GM19452 (cell line): ENCODE measurements around the gene CYYR1.
"Not testable (repeated sequence)": the region's sequence is repeated elsewhere in the genome, so short reads cannot be mapped to it uniquely, and the experiment has no call there.

Experiments used
- ATAC-seq: cut with Tn5 transposase; IDR thresholded peaks from one replicate; pipeline ENCODE4 v1.9.1; 2021; ENCODE audit not compliant: unreplicated experiment

The CYYR1 gene

DNA sequence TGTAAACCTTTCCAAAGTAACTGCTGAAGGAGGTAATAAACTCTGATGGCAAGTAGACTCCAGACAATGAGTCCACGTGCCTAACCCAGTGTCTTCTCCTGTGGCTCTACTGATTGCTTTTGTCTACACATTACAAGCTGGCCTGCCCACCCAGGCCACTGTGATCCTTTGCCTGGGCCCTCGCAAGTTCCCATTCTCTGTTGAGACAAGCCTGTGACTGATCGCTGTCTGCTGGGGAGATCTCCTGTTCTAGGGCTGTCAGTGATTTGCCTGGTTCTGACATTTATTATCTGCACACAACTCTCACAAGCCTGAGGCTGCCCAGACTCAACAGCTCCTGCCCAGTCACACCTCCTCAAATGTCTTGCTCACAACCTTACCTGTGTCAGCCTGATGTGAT is 81.4 kb downstream of the CYYR1 start:
- no peak for ATAC-seq

DNA sequence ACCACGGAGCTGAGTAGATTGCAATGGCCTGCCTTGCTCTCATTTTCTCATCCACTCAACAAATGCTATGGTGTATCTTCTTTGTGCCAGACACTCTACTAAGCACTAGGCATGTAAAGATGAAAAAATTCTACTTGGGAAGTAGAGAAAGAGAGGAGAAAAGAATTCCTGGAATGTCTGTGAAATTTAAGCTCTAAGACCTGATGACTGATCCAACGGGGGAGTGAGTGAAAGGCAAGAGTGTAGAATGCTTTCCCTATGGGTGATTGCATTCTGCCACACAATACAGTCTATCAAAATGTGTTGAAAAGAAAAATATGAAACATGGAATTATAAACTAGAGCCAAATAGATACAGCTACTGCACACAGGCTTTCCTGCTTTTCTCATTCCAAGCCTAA is 82.3 kb downstream of the CYYR1 start:
- no peak for ATAC-seq

DNA sequence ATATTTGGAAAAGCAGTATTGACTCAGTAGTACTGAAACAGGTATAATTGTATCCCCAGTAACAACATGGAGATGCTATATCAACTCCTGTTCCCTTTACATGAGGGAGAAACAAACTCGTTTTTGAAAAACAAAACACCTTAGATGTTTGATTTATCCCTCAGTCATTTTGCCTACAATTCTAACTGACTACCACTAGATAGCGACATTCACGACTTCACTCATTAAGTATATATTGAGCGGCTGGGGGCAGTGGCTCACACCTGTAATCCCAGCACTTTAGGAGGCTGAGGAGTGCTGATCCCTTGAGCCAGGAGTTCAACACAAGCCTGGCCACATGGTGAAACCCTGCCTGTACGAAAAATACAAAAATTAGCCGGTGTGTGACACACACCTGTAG is 83.3 kb downstream of the CYYR1 start:
- ATAC-seq, result no peak

DNA sequence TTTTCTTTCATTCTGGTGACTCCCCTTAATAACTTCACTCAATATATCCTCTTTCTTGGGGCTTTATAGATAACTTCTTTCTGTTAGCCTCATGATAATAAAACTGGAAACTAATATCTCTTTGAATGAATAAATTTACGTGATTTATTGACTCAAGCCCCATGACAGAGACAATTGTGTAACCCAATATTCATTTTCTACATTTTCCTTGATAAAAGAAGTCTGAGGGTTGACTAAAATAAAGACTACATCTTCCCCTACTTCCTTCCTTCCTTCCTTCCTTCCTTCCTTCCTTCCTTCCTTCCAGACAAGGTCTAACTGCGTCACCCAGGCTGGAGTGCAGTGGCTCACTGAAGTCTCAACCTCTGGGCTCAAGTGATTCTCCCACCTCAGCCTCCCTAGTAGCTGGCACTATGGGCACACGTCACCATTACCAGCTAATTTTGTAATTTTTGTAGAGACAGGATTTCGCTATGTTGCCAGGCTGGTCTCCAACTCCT is 85.1 kb downstream of the CYYR1 start:
- ATAC-seq, result no peak

DNA sequence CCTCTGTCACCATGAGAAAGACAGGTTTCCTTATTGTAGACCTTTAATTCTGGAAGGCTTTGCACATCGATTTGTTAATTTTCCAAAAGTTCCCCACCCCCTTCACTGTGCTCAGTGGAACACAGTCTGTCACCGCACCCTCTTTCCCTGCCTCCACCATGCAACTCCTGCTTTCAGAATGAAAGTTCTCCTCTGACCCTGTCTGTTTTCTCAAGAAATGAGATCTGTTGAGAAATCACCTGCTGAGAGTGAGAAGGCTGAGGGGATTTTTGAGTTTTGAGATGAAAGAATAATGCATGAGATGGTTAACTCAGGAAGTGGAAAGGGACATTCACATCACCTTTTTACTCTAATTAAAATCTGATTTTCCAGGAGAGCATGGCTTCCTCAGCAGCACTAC is 99.6 kb downstream of the CYYR1 start:
- no peak for ATAC-seq

DNA sequence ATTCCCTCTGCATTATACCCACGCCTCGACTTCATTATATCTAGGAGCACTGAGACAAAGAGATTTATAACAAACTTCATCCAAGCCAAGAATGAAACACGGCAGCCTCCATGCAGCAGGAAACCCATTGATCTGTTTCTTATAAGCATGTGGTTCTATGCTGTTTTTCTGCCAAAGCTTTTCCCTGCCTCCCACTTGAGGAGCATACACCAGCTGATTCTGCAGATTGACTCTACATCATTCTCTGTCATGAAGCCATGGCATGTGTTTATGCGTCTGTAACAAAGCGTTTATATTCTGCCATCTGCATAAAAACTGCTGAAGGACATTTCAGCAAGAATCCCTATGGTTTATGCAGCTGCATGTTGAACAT is 102.0 kb downstream of the CYYR1 start:
- ATAC-seq, result no peak

DNA sequence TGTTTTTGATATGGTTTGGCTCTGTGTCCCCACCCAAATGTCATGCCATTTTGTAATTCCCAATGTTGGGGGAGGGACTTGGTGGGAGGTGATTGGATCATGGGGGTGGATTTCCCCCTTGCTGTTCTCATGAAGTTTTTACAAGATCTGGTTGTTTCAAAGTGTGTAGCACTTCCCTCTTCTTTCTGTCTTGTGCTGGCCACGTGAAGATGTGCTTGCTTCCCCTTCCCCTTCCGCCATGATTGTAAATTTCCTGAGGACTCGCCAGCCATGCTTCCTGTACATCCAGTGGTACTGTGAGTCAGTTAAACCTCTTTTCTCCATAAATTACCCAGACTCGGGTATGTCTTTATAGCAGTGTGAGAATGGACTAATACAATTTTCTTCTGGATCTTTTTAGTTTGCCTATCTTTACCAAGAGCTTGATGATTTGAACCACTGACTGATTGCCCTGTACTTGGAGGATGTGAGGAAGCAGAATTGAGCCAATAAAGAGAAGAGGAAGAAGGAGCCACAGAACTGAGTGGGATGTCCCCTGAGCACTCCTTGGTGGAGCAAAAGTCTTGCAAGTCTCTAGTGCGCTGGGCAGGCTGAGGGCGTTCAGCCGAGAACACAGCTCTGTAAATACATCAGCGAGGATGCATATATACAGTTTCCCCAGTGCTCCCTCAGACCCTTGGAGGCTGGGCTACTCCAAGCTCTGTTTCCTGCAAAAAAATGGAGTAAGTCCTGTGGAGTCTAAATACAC is 102.6 kb downstream of the CYYR1 start:
- ATAC-seq, result no peak

DNA sequence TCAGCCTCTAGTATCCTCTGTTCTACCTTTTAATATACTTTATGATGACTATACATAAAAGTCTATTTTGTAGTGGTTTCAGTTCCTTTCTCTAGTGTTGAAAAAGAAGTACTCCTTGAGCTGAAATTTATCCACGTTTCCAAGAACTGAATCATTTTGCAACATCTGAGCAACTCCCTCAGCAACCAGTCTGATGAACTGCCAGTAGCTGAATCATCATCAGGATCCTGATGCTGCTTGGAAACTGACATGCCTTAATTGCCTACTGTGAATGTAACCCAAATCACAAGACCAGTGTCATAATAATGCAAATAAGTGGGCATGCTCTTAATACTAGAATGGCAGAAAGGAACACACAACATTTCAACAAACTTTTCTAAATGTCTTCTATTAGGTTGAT is 103.3 kb downstream of the CYYR1 start:
- ATAC-seq, result no peak

DNA sequence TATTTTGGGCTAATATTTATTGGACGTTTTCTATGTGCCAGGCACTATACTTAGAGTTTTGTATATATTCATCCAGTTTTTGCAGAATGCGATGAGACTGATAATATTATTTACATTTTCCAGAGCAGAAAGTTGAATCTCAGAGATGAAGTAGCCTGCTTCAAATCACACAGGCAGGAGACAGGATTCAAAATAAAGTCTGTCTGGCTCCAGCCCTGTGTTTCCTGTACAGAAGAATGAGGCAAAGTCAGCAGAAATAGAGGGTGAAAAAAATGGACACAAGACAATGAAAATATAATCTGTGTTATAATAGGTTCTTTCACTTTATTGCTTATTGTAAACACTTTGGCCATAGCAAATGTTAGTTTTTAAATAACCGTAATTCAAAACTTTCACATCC is 107.2 kb downstream of the CYYR1 start:
- ATAC-seq, result no peak

DNA sequence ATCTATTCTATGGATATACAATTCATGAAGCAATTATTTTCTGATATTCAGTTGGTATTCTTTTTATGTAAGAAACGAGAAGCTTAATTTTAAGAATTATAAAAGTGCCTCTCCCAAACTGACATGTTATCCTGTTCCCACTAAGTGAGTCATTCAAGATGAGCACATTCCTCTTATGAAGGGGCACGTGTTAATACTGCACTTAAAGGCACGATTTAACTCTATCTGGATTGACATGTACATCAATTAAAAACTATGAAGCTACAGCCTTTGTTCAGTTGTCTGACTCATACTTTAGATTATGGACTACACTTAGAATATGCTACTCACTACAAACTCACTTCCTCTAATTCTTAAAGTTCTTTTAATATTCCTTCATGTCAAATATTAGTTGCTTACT is 111.6 kb downstream of the CYYR1 start:
- no peak for ATAC-seq

DNA sequence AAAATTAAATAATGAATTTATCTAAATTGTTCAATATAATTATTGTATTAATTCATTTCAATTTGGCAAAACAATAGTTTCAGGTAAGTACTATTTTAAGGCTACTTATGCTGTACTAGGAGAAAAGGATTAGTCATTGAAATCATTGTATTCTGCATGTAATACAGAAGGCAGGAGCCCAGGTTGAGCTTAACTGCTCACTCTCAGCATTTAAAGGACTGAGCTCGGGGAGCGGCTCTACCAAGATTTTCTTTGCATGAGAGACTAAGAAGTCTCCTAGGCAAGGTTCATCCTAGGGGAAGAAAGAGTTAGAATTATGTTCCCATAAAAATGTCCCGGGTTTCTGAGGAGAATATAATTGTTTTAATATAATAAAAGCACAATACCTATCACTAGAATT is 112.5 kb downstream of the CYYR1 start:
- ATAC-seq, result no peak

DNA sequence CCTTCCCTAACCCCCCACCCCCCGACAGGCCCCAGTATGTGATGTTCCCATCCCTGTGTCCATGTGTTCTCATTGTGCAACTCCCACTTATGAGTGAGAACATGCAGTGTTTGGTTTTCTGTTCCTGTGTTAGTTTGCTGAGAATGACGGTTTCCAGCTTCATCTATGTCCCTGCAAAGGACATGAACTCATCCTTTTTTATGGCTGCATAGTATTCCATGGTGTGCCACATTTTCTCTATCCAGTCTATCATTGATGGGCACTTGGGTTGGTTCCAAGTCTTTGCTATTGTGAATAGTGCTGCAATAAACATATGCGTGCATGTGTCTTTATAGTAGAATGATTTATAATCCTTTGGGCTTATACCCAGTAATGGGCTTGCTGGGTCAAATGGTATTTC is 114.2 kb downstream of the CYYR1 start:
- not testable (repeated sequence) for ATAC-seq

DNA sequence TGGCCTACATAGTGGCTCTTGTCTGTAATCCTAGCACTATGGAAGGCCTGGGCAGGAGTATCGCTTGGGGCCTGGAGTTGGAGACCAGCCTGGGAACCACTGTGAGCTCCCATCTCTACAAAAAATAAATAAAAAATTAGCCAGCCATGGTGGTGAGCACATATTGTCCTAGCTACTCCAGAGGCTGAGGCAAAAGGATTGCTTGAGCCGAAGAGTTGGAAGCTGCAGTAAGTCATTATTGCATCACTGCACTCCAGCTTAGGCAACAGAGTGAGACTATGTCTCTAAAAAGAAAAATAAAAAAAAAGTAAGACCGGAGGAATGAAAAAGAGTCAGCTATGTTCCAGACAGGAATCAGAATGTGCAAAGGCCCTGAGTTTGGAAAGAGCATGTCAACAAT is 115.3 kb downstream of the CYYR1 start:
- no peak for ATAC-seq

DNA sequence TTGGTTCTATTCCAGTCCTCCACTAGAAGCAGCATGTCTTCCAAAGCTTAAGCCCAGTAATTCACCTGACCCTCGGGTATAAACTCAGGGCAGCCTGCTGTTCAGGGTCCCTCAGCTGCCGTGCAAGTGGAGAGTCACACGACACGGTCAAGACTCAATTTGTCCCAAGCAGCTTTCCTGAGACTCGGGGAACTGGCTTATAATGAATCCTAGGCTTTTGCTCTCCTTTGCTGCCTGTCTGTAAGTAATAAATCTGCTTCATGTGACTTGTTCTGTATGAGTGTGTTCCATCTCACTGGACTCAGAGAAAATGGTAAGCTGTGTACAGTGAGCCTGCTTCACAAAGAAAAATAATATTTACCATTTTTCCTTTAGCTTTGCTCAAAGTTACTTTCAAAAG is 119.8 kb downstream of the CYYR1 start:
- no peak for ATAC-seq

DNA sequence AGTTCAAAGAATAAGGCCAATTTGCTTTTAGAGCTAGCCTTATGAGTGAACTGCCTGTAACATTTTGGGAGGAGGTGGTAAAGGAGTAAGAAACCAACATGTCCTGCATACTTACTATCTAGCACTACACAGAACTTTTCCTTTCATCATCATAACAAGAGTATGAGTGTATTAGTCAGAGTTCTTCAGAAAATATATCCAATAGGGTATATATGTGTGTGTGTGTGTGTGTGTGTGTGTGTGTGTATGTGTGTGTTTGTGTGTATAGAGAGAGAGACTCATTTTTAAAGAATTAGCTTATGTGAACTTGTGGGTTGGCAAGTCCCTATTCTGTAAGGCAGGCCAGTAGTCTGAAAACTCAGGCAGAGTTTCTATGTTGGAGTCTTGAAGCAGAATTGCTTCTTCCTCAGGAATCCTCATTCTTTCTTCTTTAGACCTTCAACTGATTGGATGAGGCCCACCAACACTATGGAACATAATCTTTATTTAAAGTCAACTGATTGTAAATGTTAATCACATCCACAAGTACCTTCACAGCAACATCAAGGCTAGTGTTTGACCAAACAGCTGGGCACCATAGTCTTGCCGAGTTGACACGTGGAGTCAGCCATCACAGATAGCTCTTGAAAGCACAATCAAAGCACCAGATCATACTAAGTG is 121.9 kb downstream of the CYYR1 start:
- no peak for ATAC-seq

DNA sequence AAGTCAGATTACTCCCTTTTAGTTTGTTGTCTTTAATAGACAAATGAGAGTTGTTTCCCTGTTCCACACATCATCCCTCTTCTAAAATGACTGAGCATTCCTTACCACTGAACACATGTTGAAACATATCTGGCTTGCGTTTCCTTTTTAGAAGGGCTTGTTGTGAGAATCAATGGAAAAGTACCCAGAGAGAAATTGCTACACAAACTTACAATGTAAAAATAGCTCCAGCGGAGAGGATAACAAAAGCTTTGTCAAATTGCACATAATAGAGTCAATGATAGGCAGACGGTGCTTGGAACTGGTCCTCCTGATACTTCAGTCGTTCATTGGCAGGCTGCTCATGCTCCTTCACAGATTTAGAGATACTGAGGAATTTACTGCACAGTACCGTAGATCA is 123.9 kb downstream of the CYYR1 start:
- no peak for ATAC-seq

DNA sequence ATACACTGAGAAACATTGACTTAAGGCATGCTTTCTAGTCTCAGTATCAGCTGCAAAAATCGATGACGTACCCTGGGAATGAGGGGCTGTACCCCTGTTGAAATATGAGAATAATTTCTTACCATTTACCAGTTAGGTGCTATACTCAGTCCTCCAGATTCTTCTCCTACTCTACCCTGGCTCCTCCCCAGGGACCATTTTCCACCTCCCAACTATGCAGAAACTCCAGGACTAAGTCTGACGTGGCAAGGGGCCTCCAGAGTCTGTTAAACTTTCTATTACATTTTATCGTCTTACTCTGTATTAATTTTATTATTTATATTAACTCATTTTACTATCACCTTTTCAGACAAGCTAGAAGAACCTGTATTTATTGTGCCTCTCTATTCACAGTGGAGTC is 124.3 kb downstream of the CYYR1 start:
- no peak for ATAC-seq

DNA sequence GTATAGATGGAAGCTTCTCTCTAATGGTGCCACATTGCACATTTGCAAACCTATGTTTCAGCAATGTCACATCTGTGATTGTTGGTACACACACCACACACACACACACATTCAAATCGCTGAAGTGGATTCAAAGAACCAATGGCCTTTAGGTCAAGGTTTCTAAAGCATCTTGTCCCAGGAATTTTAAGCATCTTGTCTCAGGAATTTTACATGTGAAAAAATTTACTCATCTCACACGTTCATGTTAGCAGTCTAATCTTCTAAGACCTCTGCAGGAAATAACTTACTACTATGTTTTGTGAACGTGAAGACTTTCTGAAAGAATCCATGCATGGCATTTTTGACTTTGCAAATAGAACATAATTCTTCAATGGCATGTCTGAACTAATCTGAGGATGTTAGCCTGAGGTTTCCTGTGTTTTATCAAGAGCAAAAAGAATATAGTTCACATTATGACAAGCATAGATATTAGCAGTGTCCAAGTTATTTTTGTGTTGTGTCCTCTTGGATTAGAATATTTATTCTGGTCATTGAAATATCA is 125.1 kb downstream of the CYYR1 start:
- ATAC-seq, result no peak

DNA sequence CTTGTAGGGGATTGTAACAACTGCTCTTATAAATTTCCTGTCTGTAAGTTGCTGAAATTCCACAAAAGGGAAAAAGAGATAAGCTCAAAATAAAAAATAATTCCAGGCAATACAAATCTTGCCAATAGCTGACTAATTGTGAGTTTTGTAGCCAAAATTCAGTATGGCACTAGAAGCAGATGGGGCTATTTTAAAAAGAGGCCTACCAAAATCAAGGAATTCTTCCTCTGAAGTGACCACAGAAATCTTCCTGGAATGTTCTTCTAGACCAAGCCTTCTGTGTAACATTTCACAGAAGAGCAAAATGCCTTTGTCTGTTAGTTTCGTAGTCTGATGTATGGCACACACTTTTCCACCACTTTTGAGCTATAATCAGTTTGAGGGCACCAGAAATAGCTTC is 127.6 kb downstream of the CYYR1 start:
- no peak for ATAC-seq

DNA sequence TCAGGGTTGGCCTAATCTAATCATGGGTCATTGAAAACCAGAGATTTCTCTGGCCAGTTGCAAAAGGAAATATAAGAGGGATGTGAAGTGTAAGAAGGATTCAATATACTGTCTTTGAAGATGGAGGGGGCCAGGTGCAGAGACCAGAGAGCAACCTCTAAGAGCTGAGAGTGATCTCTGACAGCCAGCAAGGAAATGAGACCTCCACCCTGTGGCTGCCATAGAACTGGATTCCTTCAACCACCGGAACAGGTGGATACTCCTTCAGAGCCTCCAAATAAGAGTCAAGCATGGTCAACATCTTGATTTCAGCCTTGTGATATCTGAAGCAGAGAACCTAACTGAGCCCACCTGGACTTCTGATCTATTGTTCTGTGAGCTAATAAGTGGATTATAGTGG is 128.4 kb downstream of the CYYR1 start:
- no peak for ATAC-seq

DNA sequence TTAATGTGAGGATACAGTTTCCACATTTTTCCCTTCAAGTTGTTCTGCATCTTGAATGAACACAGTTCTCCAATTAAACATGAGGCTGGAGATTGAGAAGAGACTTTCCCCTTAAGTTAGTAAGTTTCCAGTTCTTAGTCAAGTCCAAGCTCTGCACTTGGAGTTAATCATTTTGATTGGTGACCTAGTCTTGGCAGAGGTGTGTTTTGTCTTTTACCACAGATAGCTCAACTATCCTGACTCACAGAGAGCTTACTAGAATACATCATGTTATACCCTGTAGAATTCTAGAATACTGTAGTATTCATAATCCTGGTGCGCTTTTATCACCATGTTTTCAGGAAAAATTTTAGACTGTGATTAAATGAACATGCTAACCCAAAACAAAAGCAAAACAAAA is 129.2 kb downstream of the CYYR1 start:
- ATAC-seq, result no peak

DNA sequence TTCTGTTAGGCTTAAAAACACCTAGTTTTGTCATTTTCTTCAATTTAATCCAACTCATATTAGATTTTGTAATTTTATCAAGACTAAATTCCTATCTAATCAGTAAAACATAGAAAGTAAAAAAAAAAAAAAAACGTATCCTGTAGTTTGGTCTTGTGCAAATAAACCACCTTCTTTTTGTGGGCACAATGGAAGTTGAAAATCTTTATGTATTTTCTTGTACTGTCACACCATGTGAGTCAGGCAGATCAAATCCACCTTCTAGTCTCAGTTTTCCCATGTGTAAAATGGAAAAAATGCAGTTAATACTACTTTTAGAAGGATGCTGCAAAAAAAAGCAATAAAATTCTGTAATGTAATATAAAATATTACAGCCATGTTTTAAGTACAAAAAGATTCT is 129.8 kb downstream of the CYYR1 start:
- no peak for ATAC-seq

DNA sequence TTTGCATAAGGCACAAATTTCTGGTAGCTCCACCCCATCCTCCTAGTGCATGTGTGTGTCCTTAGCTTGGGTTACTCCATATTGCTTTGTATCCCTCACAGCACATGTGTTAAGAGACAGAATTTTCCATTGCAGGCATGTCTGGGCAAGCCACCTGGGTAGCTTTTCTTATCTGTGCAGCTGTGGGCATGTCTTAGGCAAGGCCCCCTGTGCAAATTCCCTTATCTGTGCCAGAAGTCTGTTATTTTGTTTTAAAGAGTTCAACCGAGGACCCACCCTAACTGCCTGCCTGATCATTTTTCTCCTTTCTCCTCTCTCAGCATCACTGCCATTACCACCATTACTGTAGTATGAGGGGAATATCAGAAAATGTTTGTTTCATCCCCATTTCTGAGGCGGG is 131.9 kb downstream of the CYYR1 start:
- ATAC-seq, result no peak
